GM12892 (cell line): ENCODE measurements around the gene TIGD3.

Experiments used
- POLR2A ChIP-seq: IDR thresholded peaks from 2 replicates; pipeline ENCODE4 v1.6.1; 2011; ENCODE audit warnings: low read depth, low read length, control low read depth
- TAF1 ChIP-seq: IDR thresholded peaks from 2 replicates; pipeline ENCODE4 v1.6.1; 2011; ENCODE audit warnings: low read depth, mild to moderate bottlenecking, control low read depth, low read length, borderline replicate concordance

DNA sequence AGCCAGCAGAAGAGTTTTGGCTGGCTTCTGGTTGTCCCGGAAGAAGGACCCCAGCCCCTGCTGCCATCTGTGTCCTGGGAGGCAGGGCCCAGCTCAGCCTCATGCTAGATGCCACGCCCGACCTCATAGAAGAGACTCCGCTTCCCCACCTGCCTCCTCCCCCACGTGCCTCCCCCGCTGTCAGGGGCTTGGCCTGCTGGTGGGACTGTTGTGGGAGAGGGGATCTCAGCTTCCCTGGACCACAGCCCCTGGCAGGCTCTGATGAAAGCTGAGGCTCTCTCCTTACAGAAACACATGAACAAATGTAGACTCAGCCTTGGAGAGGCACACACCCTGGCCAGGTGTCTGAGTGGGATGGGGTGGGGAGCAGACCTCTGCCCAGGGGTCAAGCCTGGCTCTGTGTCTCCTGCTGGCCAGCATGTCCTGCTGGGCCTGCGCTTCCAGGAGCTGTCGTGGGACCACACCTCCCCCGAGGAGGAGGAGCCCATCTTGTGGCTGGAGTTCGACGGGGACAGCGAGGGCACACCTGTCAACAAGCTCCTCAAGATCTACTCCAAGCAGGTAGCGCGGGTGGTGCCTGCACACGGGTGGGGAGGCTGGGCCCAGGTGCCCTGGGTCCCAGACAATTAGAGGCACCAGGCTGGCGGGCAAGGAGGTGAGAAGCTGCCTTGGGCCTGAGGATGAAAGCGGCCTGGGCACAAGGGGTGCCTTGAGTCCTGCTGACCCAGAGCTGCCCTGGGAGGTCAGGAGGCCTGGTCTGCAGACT is 45.9 kb downstream of the TIGD3 start:
- TF ChIP-seq TAF1 (no peak), POLR2A (no peak)
